Tibial nerve (tissue), 4 donors: ENCODE data around the gene KLC4. TPM values are rescaled to one million over a fixed set of nuclear protein-coding genes. Genes with fewer than 3 reads are reported as not detected.
"Not testable (repeated sequence)": the region's sequence is repeated elsewhere in the genome, so short reads cannot be mapped to it uniquely, and the experiment has no call there.

Experiments
- DNase-seq, 2 donors: peaks; one replicate each; pipeline ENCODE4 v3.0.0-alpha.2; 2019; ENCODE audit warnings: low spot score in 2 of 2
- H3K27ac ChIP-seq, 4 donors: fragments of 200-600 bp; sonication (generic) in 3 of 4; one replicate each; pipeline ENCODE4 v1.5.1; 2017 to 2019; ENCODE audit warnings: mild to moderate bottlenecking in 1 of 4
- H3K27me3 ChIP-seq, 2 donors: fragments of 200-600 bp; sonication (generic) in 1 of 2; one replicate each; pipeline versions ENCODE4 v1.5.1 to v1.6.0; 2017 to 2019
- H3K36me3 ChIP-seq, 3 donors: fragments of 200-600 bp; sonication (generic); one replicate each; pipeline ENCODE4 v1.5.1; 2018 to 2019
- H3K4me1 ChIP-seq, 4 donors: fragments of 200-600 bp; sonication (generic) in 3 of 4; one replicate each; pipeline ENCODE4 v1.5.1; 2017 to 2019
- H3K4me3 ChIP-seq, 4 donors: fragments of 200-600 bp; sonication (generic) in 3 of 4; one replicate each; pipeline ENCODE4 v1.5.1; 2017 to 2019; ENCODE audit warnings: mild to moderate bottlenecking in 1 of 4, moderate library complexity in 1 of 4
- H3K9me3 ChIP-seq, 4 donors: fragments of 200-600 bp; sonication (generic) in 3 of 4; one replicate each; pipeline ENCODE4 v1.5.1; 2017 to 2019
- EP300 ChIP-seq, 2 donors: sonication (generic); formaldehyde crosslinking; IDR thresholded peaks; one replicate each; pipeline ENCODE4 v1.6.1; 2017; ENCODE audit warnings: antibody characterized with exemption in 2 of 2, mild to moderate bottlenecking in 1 of 2
- POLR2A ChIP-seq, 2 donors: fragments of 450-650 bp; IDR thresholded peaks; one replicate each; pipeline ENCODE4 v1.6.1; 2017; ENCODE audit warnings: antibody characterized with exemption in 2 of 2, mild to moderate bottlenecking in 2 of 2, moderate library complexity in 2 of 2
- WGBS, 2 donors: methylation state at CpG; one replicate each; pipeline ENCODE4 v1.1.5; 2018; 5-methylcytosine and 5-hydroxymethylcytosine counted together
- total RNA-seq, 4 donors: library from RNA; depleted of rRNA; stranded (reverse); fragments of >200 nt; gene quantifications; one replicate each; pipeline ENCODE4 v1.1.0, GENCODE V29; 2016
- TF ChIP-seq, protein P1 (sequence below), 5 experiments: fragments of 200-600 bp in 3 of 5; fragments of 450-650 bp in 2 of 5; sonication (generic) in 3 of 5; IDR thresholded peaks; one replicate each; pipeline ENCODE4 v1.5.1; 2016 to 2019; ENCODE audit warnings: antibody characterized with exemption in 5 of 5, mild to moderate bottlenecking in 3 of 5, moderate library complexity in 2 of 5

KLC4 gene
- total RNA-seq, 4 donors from 2014 or later = 21.6 to 32.9 (median 23.8) TPM

DNA sequence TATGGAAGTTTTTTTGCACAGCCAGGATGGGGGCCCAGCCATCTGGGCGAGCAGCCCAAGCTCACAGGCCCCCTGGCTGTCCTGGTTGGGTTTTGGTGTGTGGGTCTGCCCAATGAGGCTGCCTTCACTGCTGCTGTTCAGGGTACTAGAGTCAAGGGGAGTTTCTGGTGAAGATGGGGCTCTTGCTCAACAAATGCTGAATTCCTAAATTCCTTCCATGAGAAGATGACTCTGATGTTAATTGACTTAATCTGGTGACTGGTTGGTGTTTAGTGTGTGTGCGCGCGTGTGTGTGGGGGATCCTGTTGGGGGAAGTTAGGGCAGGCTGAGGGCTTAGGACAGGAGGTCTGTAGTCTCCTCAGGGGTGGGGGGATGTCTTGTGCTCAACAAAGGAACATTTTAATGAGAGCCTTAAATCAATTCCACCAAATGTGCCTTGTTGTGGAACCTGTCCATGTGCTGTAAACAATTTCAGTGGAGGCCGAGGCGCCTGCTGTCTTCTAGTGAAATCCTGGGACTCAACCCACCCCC lies 18.6 kb downstream of the KLC4 start:
- no peak for DNase-seq
- Histone ChIP-seq H3K4me1 (peaks cover 0 to 20% (median 3%) of the 10 kb centered on the region in 4 donors), H3K36me3 (peaks cover 0 to 23% (median 0%) of the 10 kb centered on the region in 3 donors), H3K9me3 (no peaks in the 10 kb centered on the region), H3K27me3 (peaks cover 0 to 27% of the 10 kb centered on the region in 2 donors), H3K27ac (no peak overlapping the region), H3K4me3 (no peak overlapping the region)
- 93 to 94% methylated on average over 6 of the region's 6 CpGs for WGBS, 2 donors
- TF ChIP-seq, protein P1, sequence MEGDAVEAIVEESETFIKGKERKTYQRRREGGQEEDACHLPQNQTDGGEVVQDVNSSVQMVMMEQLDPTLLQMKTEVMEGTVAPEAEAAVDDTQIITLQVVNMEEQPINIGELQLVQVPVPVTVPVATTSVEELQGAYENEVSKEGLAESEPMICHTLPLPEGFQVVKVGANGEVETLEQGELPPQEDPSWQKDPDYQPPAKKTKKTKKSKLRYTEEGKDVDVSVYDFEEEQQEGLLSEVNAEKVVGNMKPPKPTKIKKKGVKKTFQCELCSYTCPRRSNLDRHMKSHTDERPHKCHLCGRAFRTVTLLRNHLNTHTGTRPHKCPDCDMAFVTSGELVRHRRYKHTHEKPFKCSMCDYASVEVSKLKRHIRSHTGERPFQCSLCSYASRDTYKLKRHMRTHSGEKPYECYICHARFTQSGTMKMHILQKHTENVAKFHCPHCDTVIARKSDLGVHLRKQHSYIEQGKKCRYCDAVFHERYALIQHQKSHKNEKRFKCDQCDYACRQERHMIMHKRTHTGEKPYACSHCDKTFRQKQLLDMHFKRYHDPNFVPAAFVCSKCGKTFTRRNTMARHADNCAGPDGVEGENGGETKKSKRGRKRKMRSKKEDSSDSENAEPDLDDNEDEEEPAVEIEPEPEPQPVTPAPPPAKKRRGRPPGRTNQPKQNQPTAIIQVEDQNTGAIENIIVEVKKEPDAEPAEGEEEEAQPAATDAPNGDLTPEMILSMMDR (IDR thresholded peaks at IDR 0.05) = no peak
- TF ChIP-seq EP300 (IDR thresholded peaks at IDR 0.05) (no peak), POLR2A (IDR thresholded peaks at IDR 0.05) (no peak)

DNA sequence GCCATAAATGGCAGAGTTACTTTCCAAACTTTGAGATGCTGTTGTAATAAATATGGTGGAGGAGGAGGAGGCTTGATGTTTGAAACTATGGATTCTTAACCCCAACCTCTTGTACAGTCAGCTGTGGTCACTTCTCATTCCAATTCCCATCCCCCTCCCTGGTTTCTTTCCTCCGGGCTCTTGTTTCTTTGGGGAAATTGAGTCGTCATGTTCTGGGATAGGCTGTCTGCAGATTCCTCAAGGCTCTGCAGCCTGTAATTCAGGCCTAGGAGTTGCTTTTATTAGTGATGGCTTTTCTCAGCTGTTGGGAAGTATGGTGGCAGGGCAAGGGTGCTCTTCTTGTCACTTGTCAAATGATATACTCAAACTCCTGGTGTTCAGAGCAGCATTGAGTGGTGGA lies 19.3 kb downstream of the KLC4 start:
- no peak overlapping the region for H3K4me3 ChIP-seq
- H3K9me3 ChIP-seq = no peaks in the 10 kb centered on the region
- H3K27ac ChIP-seq = no peak overlapping the region
- peaks cover 0 to 27% of the 10 kb centered on the region in 2 donors for H3K27me3 ChIP-seq
- TF ChIP-seq, protein P1 (IDR thresholded peaks at IDR 0.05) = no peak
- TF ChIP-seq EP300 (IDR thresholded peaks at IDR 0.05) = no peak
- TF ChIP-seq POLR2A (IDR thresholded peaks at IDR 0.05) = no peak
- peaks cover 0 to 20% (median 3%) of the 10 kb centered on the region in 4 donors for H3K4me1 ChIP-seq
- WGBS, 2 donors = 69 to 91% methylated on average over 2 of the region's 2 CpGs
- no peak for DNase-seq
- H3K36me3 ChIP-seq = peaks cover 0 to 17% (median 0%) of the 10 kb centered on the region in 3 donors

DNA sequence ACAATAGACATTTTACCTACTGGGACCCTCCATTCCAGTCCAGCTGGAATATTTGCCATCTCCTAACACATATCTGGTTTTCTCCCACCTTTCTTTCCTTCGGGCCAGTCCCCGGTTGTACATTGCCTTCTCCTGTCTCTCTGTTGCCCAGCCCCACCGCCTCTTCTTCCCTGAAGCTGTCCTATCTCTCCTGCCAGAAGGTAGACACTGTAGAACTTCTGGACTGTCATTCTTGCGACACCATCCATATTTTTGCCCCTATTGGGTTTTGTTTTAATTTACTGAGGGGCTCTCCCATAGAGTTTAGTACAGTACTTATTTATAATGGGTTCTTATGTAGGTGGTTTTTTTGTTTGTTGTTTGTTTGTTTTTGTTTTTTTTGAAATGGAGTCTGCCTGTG lies 21.6 kb downstream of the KLC4 start:
- Histone ChIP-seq H3K27me3 (peaks cover 0 to 17% of the 10 kb centered on the region in 2 donors), H3K9me3 (no peaks in the 10 kb centered on the region), H3K4me1 (peaks cover 0 to 11% (median 3%) of the 10 kb centered on the region in 4 donors), H3K27ac (no peak overlapping the region), H3K36me3 (no peaks in the 10 kb centered on the region), H3K4me3 (no peak overlapping the region)
- DNase-seq = no peak
- TF ChIP-seq, protein P1 (IDR thresholded peaks at IDR 0.05) = no peak
- no peak for TF ChIP-seq POLR2A (IDR thresholded peaks at IDR 0.05)
- no peak for TF ChIP-seq EP300 (IDR thresholded peaks at IDR 0.05)
- 94 to 95% methylated on average over 4 of the region's 4 CpGs for WGBS, 2 donors

DNA sequence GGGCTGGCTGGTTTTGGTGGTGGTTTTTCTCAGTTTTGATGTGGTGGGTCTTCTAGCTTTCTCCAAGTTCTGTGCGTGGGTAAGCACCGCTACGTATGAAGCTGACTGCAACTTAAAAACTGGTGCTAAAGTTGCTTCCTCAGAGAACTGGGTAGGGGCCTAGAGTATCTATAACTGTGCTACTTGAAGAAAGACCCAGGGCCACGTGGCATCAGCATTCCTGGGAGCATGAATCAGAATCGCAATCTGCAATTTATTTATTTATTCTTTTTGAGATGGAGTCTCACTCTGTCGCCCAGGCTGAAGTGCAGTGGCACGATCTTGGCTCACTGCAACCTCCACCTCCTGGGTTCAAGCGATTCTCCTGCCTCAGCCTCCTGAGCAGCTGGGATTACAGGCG lies 22.5 kb downstream of the KLC4 start:
- H3K27me3 ChIP-seq = peaks cover 0 to 11% of the 10 kb centered on the region in 2 donors
- not testable (repeated sequence) for H3K9me3 ChIP-seq, H3K4me3 ChIP-seq, DNase-seq, H3K36me3 ChIP-seq, H3K4me1 ChIP-seq, H3K27ac ChIP-seq
- 89 to 91% methylated on average over 9 of the region's 9 CpGs for WGBS, 2 donors

DNA sequence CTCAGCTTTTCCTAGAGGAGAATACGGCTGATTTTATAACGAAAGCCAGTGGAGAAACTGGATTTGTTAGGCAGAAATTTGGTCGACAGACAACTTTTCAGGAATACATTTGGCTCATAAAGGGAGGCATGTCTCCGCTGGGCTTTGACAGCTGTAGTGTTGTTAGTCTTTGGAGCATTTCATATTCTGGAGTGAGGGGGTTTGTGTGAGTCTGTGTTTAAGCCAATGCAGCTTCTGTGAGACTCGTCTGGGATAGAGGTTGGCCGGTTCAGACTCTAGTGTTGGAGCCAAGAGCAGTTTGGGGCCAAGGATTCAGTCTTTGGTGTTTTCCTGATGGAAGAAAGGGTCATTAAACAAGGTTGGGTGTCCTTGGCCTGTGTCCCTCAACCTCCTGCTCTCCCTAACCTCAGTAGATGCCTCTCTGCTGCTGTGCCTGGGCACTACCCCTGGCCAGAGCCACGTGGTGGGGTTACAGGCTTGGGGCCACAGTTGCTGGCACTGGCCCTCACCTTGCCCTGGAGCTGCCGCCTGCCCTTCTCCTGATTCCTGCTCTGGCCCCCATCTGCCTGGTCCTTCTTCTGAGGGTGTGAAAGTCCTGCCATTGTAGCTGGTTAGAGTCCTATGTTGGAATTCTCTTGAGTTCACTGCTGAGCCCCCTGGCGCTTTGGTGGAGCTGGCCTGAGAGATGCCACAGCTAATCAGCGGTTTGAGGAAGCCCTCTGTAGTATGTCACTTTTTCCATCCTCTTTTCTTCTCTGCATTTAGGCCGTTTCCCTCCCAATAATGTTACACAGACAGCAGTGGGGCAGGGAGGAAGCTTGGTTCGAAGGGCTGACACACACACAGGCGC lies 23.6 kb downstream of the KLC4 start:
- Histone ChIP-seq H3K4me3 (no peak overlapping the region), H3K27ac (no peak overlapping the region), H3K9me3 (no peaks in the 10 kb centered on the region), H3K36me3 (no peaks in the 10 kb centered on the region), H3K27me3 (no peaks in the 10 kb centered on the region), H3K4me1 (no peaks in the 10 kb centered on the region)
- 69 to 70% methylated on average over 13 of the region's 13 CpGs for WGBS, 2 donors
- no peak for TF ChIP-seq POLR2A (IDR thresholded peaks at IDR 0.05)
- TF ChIP-seq, protein P1 (IDR thresholded peaks at IDR 0.05) = no peak
- no peak for TF ChIP-seq EP300 (IDR thresholded peaks at IDR 0.05)
- DNase-seq = no peak
